WTC11 (cell line): ENCODE results near the gene ERC2. TPM values are rescaled to one million over a fixed set of nuclear protein-coding genes. Genes with fewer than 3 reads are reported as not detected.

ENCODE experiments used
- ATAC-seq: fragments of 200-7000 bp; cut with Tn5 transposase; 2 replicates; pipeline ENCODE4 v1.10.0; 2021; ENCODE audit warnings: mild to moderate bottlenecking, moderate library complexity
- CTCF ChIA-PET: fragments of 300-600 bp; sonication (Branson Sonifier 250); formaldehyde crosslinking; loops from one replicate; lab custom pipeline; 2021; ENCODE audit warnings: antibody characterized with exemption; lab: Charles Lee
- POLR2A ChIA-PET: fragments of 350-600 bp; sonication (Branson Sonifier 250); formaldehyde crosslinking; loops from one replicate; lab custom pipeline; 2021; ENCODE audit warnings: antibody characterized with exemption; lab: Charles Lee
- DNase-seq: peaks from one replicate; pipeline ENCODE4 v3.0.0; 2021; ENCODE audit warnings: low spot score
- H3K27ac Mint-ChIP-seq: 2 replicates; pipeline ENCODE4 v1.8.0; 2021; ENCODE audit warnings: mixed read lengths
- H3K27me3 Mint-ChIP-seq: 2 replicates; pipeline ENCODE4 v1.8.0; 2021; ENCODE audit warnings: low read depth, mild to moderate bottlenecking, moderate library complexity, mixed read lengths
- H3K36me3 Mint-ChIP-seq: 2 replicates; pipeline ENCODE4 v1.8.0; 2021; ENCODE audit warnings: mixed read lengths
- H3K4me1 Mint-ChIP-seq: 2 replicates; pipeline ENCODE4 v1.8.0; 2022; ENCODE audit warnings: mixed read lengths
- H3K4me3 Mint-ChIP-seq: 2 replicates; pipeline ENCODE4 v1.8.0; 2021; ENCODE audit warnings: mild to moderate bottlenecking, moderate library complexity, mixed read lengths
- H3K9me3 Mint-ChIP-seq: 2 replicates; pipeline ENCODE4 v1.8.0; 2021; ENCODE audit warnings: mixed read lengths
- ARID4B ChIP-seq: sonication (generic); formaldehyde crosslinking; IDR thresholded peaks from 2 replicates; pipeline ENCODE4 v1.8.0; 2023; ENCODE audit warnings: missing genetic modification reagents, mild to moderate bottlenecking, borderline replicate concordance
- ATF1 ChIP-seq: sonication (generic); formaldehyde crosslinking; IDR thresholded peaks from 2 replicates; pipeline ENCODE4 v1.8.1; 2023; ENCODE audit warnings: mild to moderate bottlenecking, moderate library complexity, missing genetic modification reagents
- CBFB ChIP-seq: sonication (generic); formaldehyde crosslinking; IDR thresholded peaks from 2 replicates; pipeline ENCODE4 v1.8.1; 2022; ENCODE audit warnings: mild to moderate bottlenecking, low read depth, missing genetic modification reagents
- E2F5 ChIP-seq: sonication (generic); formaldehyde crosslinking; IDR thresholded peaks from 2 replicates; pipeline ENCODE4 v1.8.1; 2022; ENCODE audit warnings: mild to moderate bottlenecking, moderate library complexity, missing genetic modification reagents
- ESRRA ChIP-seq: sonication (generic); formaldehyde crosslinking; IDR thresholded peaks from 2 replicates; pipeline ENCODE4 v1.8.1; 2022; ENCODE audit warnings: mild to moderate bottlenecking, missing genetic modification reagents, borderline replicate concordance
- FOXJ3 ChIP-seq: sonication (generic); formaldehyde crosslinking; IDR thresholded peaks from 2 replicates; pipeline ENCODE4 v1.9.0; 2021; ENCODE audit warnings: missing genetic modification reagents, mild to moderate bottlenecking, borderline replicate concordance
- FOXK1 ChIP-seq: sonication (generic); formaldehyde crosslinking; IDR thresholded peaks from 2 replicates; pipeline ENCODE4 v1.8.0; 2022; ENCODE audit warnings: mild to moderate bottlenecking, moderate library complexity, missing genetic modification reagents
- GTF2I ChIP-seq: fragments of 250-450 bp; sonication (Bioruptor Pico); conservative IDR thresholded peaks from 2 replicates; pipeline ENCODE4 v1.4.0; 2021; ENCODE audit warnings: mild to moderate bottlenecking
- IRF1 ChIP-seq: sonication (generic); formaldehyde crosslinking; IDR thresholded peaks from 2 replicates; pipeline ENCODE4 v1.8.0; 2023; ENCODE audit warnings: missing genetic modification reagents
- JAZF1 ChIP-seq: fragments of 250-450 bp; sonication (Bioruptor Pico); IDR thresholded peaks from 2 replicates; pipeline ENCODE4 v1.9.0; 2021; ENCODE audit warnings: moderate library complexity, mild to moderate bottlenecking, inconsistent platforms
- NFATC4 ChIP-seq: fragments of 250-450 bp; sonication (Bioruptor Pico); IDR thresholded peaks from 2 replicates; pipeline ENCODE4 v1.9.0; 2021; ENCODE audit warnings: mild to moderate bottlenecking
- NFE2L1 ChIP-seq: sonication (generic); formaldehyde crosslinking; IDR thresholded peaks from 2 replicates; pipeline ENCODE4 v1.8.1; 2023; ENCODE audit warnings: missing genetic modification reagents
- SOX15 ChIP-seq: fragments of 250-450 bp; sonication (Bioruptor Pico); IDR thresholded peaks from 2 replicates; pipeline ENCODE4 v1.9.0; 2021; ENCODE audit warnings: mild to moderate bottlenecking
- TEAD4 ChIP-seq: sonication (generic); formaldehyde crosslinking; IDR thresholded peaks from 2 replicates; pipeline ENCODE4 v1.8.0; 2022; ENCODE audit warnings: mild to moderate bottlenecking, missing genetic modification reagents
- ZBTB21 ChIP-seq: sonication (generic); formaldehyde crosslinking; IDR thresholded peaks from 2 replicates; pipeline ENCODE4 v1.8.1; 2023; ENCODE audit warnings: mild to moderate bottlenecking, missing genetic modification reagents, borderline replicate concordance
- total RNA-seq: library from RNA; stranded (reverse); gene quantifications from 3 replicates; pipeline ENCODE4 v1.2.3, GENCODE V29; 2021
- TF ChIP-seq, protein P1 (sequence below): fragments of 250-450 bp; sonication (Bioruptor Pico); IDR thresholded peaks from 2 replicates; pipeline ENCODE4 v1.9.0; 2021; ENCODE audit warnings: moderate library complexity, mild to moderate bottlenecking, inconsistent platforms, borderline replicate concordance
- TF ChIP-seq, protein P2 (sequence below): sonication (generic); formaldehyde crosslinking; IDR thresholded peaks from 2 replicates; pipeline ENCODE4 v1.8.1; 2023; ENCODE audit warnings: mild to moderate bottlenecking, missing genetic modification reagents, moderate library complexity
- TF ChIP-seq, protein P3 (sequence below): sonication (generic); formaldehyde crosslinking; IDR thresholded peaks from 2 replicates; pipeline ENCODE4 v1.8.1; 2023; ENCODE audit warnings: mild to moderate bottlenecking, missing genetic modification reagents, borderline replicate concordance

Gene ERC2
- total RNA-seq, 1 experiment from 2014 or later, result 23.5 TPM

GRCh38 chr3:56192001-56192400 is 276.3 kb downstream of the ERC2 start:
- ChIA-PET POLR2A (no interaction called here), CTCF (no interaction called here)
- Mint-ChIP-seq H3K27me3 (no peaks in the 10 kb centered on the region), H3K36me3 (no peaks in the 10 kb centered on the region), H3K9me3 (no peaks in the 10 kb centered on the region), H3K27ac (no peak overlapping the region), H3K4me1 (peaks cover 14% of the 10 kb centered on the region), H3K4me3 (no peak overlapping the region)
- DNase-seq, result no peak
- no peak for TF ChIP-seq SOX15 (CRISPR knock-in tag)
- no peak for TF ChIP-seq CBFB
- no peak for TF ChIP-seq IRF1 (CRISPR knock-in tag)
- TF ChIP-seq, protein P1, sequence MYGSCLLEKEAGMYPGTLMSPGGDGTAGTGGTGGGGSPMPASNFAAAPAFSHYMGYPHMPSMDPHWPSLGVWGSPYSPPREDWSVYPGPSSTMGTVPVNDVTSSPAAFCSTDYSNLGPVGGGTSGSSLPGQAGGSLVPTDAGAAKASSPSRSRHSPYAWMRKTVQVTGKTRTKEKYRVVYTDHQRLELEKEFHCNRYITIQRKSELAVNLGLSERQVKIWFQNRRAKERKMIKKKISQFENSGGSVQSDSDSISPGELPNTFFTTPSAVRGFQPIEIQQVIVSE (CRISPR knock-in tag), result no peak
- no peak for TF ChIP-seq E2F5 (CRISPR knock-in tag)
- ATAC-seq, result no peak

GRCh38 chr3:56190771-56191305 is 277.4 kb downstream of the ERC2 start:
- Mint-ChIP-seq H3K4me1 (peaks cover 3% of the 10 kb centered on the region), H3K4me3 (no peak overlapping the region), H3K36me3 (no peaks in the 10 kb centered on the region), H3K9me3 (no peaks in the 10 kb centered on the region), H3K27ac (no peak overlapping the region), H3K27me3 (no peaks in the 10 kb centered on the region)
- ChIA-PET POLR2A (no interaction called here), CTCF (no interaction called here)
- no peak for ATAC-seq
- TF ChIP-seq NFATC4, result no peak
- no peak for DNase-seq

DNA sequence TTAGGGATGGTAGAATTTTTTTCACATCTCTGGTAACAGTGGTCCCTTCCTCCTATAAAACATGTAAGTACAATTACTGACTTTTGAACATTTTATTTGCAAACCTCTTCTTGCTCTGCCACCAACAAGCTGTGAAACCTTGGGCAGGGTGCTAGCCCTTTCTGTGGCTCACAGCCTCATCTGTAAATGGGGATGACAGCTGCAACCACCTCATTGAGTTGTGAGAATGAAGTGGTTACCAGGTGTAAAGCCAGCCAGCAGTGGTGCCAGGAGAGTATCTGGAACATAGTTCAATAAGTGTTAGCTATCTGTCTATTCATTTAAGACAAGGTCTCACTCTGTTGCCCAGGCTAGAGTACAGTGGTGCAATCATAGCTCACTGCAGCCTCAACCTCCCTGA is 278.1 kb downstream of the ERC2 start:
- ChIA-PET POLR2A (no interaction called here), CTCF (no interaction called here)
- Mint-ChIP-seq H3K27me3 (no peaks in the 10 kb centered on the region), H3K9me3 (no peaks in the 10 kb centered on the region), H3K4me3 (no peak overlapping the region), H3K4me1 (no peaks in the 10 kb centered on the region), H3K36me3 (no peaks in the 10 kb centered on the region), H3K27ac (no peak overlapping the region)
- no peak for ATAC-seq
- no peak for DNase-seq
- TF ChIP-seq, protein P2, sequence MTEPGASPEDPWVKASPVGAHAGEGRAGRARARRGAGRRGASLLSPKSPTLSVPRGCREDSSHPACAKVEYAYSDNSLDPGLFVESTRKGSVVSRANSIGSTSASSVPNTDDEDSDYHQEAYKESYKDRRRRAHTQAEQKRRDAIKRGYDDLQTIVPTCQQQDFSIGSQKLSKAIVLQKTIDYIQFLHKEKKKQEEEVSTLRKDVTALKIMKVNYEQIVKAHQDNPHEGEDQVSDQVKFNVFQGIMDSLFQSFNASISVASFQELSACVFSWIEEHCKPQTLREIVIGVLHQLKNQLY, result no peak
- no peak for TF ChIP-seq NFE2L1
- TF ChIP-seq GTF2I (CRISPR knock-in tag), result no peak
- no peak for TF ChIP-seq ZBTB21 (CRISPR knock-in tag)
- no peak for TF ChIP-seq TEAD4 (CRISPR knock-in tag)
- TF ChIP-seq JAZF1, result no peak
- TF ChIP-seq, protein P3, sequence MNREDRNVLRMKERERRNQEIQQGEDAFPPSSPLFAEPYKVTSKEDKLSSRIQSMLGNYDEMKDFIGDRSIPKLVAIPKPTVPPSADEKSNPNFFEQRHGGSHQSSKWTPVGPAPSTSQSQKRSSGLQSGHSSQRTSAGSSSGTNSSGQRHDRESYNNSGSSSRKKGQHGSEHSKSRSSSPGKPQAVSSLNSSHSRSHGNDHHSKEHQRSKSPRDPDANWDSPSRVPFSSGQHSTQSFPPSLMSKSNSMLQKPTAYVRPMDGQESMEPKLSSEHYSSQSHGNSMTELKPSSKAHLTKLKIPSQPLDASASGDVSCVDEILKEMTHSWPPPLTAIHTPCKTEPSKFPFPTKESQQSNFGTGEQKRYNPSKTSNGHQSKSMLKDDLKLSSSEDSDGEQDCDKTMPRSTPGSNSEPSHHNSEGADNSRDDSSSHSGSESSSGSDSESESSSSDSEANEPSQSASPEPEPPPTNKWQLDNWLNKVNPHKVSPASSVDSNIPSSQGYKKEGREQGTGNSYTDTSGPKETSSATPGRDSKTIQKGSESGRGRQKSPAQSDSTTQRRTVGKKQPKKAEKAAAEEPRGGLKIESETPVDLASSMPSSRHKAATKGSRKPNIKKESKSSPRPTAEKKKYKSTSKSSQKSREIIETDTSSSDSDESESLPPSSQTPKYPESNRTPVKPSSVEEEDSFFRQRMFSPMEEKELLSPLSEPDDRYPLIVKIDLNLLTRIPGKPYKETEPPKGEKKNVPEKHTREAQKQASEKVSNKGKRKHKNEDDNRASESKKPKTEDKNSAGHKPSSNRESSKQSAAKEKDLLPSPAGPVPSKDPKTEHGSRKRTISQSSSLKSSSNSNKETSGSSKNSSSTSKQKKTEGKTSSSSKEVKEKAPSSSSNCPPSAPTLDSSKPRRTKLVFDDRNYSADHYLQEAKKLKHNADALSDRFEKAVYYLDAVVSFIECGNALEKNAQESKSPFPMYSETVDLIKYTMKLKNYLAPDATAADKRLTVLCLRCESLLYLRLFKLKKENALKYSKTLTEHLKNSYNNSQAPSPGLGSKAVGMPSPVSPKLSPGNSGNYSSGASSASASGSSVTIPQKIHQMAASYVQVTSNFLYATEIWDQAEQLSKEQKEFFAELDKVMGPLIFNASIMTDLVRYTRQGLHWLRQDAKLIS (CRISPR knock-in tag), result no peak
- TF ChIP-seq ESRRA (CRISPR knock-in tag), result no peak
- no peak for TF ChIP-seq FOXJ3
- TF ChIP-seq ARID4B, result no peak
- no peak for TF ChIP-seq E2F5 (CRISPR knock-in tag)
- TF ChIP-seq ATF1 (CRISPR knock-in tag), result no peak
- TF ChIP-seq FOXK1 (CRISPR knock-in tag), result no peak
